Activated CD4-positive, CD25-positive, alpha-beta regulatory T cell treated with anti-CD3 and anti-CD28 coated beads, Interleukin-2, amount 50 U/mL, for 16 hours (primary cell): ENCODE data around the gene KLHDC3.
"Not testable (repeated sequence)": the region's sequence is repeated elsewhere in the genome, so short reads cannot be mapped to it uniquely, and the experiment has no call there.

ENCODE experiments used
- DNase-seq: peaks from one replicate; pipeline ENCODE4 v3.0.0-alpha.2; 2020; ENCODE audit warnings: low read depth, low spot score

KLHDC3 gene

GRCh38 chr6:43029120-43029519 lies 15.1 kb downstream of the KLHDC3 start:
- no peak for DNase-seq

DNA sequence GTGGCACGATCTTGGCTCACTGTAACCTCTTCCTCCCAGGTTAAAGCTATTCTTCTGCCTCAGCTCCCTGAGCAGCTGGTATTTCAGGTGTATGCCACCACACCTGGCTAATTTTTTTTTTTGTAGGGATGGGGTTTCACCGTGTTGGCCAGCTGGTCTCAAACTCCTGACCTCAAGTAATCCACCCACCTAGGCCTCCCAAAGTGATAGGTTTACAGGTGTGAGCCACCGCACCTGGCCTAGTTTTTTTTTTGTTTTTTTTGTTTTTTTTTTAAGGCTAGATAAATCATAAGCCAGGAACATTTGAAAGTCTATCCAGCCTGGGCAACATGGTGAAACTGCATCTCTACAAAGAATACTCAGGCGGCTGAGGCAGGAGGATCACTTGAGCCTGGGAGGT lies 18.3 kb downstream of the KLHDC3 start:
- DNase-seq = no peak

- no peak for DNase-seq
Measured at GRCh38 chr6:43033496-43034189, 19.6 kb downstream of the KLHDC3 start.

- no peak for DNase-seq
Measured at GRCh38 chr6:43034190-43034525, 20.1 kb downstream of the KLHDC3 start.

DNA sequence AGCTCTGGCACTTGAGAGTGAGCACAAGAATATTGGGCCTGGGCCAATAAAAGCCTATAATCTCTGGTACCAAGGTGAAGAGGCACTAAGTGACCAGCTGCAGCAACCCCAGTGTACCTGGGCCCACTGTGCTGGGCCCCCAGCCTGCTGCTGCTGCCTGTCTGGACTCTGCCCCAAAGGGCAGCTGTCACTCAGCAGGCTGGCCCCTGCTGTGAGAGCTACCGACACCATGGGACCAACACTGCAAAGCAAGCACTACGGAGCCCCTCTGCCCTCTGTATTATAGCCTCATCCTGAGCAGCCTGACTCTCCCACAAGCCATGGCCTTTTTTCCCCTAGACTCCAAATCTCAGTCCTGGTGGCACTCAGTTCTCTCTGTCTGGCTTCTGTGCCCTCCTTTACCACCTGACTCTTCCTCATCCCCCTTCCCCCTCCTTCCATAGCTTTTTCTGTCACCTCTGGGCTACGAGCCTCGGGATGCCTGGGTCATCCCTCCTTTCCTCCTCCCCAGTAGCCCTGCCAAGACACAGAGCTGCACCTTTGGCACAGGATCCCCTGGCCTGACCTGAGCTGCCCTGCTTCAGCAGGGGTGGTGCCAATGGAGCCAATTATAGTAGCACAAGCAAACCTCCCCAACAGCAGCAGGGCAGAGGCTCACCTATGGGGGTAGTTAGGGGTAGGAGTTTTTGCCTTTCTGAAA lies 21.6 kb downstream of the KLHDC3 start:
- DNase-seq = no peak

DNA sequence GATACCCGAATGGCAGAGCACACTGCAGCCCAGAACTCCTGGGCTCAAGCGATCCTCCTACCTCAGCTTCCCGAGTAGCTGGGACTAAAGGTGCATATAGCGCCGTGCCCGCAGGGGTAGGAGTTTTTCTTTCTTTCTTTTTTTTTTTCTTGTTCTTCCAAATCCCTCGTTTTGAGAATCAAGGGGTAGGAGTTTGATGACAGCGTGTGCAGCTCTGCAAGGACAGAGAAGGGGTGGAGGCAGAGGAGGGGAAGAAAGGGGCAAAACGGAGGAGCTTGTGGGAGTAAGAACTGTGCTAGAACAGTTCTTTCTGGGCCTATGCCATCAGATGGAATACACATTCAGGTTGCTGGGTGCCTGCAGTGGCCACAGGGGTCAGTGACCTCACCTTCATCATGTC lies 22.7 kb downstream of the KLHDC3 start:
- no peak for DNase-seq

DNA sequence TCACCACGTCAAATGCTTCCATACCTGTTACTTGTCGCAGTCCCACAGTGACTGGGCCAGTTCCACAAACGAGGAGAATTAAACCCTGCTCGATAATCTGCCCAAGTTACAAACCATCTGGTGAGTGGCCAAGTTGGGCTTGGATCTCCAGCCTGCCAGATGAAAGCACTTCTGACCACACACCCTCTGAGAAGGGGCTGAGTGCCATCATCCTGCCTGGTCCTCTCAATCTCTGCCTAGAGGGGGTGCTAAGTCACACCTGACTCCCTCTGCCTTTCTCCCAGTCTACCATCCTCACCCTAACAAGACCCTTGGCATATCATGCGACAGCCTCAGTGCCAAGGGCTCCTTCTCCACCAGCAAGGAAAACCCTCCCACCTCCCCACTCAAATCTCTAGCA lies 23.1 kb downstream of the KLHDC3 start:
- no peak for DNase-seq

DNA sequence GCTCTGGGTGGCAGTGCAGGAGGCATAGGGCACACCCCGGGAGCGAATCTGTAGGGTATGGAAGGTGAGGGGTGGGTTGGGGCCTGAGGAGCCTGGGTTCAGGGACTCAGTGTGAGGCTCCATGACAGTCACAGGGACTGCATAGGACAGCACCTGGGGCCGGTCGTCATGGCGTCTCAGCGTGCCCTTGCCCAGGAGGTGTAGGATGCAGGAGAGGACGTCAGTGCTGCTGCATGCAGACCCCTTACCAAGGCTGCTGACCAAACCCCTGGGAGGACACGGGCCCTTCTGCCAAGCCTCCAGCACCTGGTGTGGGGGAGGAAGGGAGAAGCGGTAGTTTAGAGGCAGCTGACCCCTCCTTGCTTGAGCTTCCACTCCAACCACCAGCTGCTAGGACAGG lies 23.7 kb downstream of the KLHDC3 start:
- no peak for DNase-seq

GRCh38 chr6:43038727-43039126 lies 24.7 kb downstream of the KLHDC3 start:
- no peak for DNase-seq

DNA sequence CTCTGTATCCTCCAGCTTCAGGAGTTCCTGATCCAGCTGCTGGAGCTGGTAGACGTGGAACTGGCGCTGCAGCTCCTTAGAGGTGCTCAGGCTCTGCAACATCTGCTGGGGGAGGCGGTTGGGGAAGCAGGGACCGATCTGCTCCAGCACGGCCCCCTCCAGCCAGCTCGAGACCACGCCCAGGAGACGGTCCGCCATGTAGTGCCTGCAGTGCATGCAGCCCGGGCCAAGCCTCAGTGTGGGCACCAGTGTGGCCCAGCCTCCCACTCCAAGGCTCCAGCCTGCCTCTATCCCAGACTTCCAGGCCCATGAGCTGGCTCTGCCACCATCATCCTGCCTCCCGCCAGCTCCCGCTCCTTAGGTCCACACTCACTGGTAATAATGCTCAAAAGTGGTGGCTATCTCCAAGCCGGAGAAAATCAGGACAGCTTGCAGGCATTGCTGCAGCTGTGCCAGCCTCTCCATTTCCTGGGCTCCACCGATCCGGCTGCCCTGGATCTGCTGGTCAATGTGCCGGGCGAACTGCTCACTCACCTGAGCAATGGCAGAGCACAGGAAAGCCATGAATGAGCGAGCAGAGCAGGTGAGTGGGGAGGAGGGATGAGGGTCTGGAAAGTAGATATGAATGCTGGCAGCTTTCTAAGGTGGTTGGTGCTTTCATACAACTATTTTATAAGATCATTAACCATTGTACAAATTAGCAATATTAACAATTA lies 26.7 kb downstream of the KLHDC3 start:
- DNase-seq = no peak

- not testable (repeated sequence) for DNase-seq
Measured at GRCh38 chr6:43041475-43041874, 27.4 kb downstream of the KLHDC3 start.

DNA sequence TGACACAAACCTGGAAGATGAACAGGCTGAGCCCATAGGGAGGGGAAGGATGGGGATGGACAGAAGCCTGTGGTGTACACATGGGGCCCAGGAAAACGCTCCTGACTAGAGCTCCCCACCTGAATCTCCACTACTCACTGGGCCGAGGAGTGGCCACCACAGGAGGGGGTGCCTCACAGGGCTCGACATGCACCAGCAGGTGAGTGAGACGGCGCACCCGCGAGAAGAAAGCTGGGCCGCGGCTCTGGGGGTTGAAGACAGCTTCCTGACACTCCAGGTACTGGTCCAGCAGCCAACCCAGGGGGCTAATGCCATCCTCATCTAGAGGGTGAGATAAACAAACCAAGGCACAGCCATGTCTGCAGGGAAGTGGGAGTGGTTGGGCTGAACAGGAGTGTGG lies 29.3 kb downstream of the KLHDC3 start:
- DNase-seq = no peak

- DNase-seq = no peak
Measured at GRCh38 chr6:43045371-43045930, 31.4 kb downstream of the KLHDC3 start.

- DNase-seq = no peak
Measured at GRCh38 chr6:43047998-43048397, 33.9 kb downstream of the KLHDC3 start.

DNA sequence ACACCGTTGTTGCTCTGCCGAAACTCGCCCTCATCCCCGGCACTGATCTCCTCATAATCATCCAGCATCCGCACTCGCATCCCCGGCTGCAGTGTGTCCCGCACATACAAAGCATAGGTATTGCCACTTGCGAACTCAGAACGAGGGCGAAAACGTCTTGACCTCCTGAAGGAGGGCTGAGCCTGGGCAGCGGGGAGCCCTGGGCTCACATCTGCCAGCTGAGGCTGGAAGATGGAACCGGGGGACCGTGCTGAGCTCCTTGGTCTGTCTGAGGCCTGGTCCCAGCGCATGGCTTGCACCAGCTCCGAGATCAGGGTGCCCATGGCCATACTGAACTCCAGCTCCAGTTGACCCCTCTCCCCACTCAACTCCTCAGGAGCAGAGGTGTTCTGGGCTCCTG lies 36.9 kb downstream of the KLHDC3 start:
- no peak for DNase-seq

GRCh38 chr6:43052225-43052841 lies 38.3 kb downstream of the KLHDC3 start:
- DNase-seq = no peak

DNA sequence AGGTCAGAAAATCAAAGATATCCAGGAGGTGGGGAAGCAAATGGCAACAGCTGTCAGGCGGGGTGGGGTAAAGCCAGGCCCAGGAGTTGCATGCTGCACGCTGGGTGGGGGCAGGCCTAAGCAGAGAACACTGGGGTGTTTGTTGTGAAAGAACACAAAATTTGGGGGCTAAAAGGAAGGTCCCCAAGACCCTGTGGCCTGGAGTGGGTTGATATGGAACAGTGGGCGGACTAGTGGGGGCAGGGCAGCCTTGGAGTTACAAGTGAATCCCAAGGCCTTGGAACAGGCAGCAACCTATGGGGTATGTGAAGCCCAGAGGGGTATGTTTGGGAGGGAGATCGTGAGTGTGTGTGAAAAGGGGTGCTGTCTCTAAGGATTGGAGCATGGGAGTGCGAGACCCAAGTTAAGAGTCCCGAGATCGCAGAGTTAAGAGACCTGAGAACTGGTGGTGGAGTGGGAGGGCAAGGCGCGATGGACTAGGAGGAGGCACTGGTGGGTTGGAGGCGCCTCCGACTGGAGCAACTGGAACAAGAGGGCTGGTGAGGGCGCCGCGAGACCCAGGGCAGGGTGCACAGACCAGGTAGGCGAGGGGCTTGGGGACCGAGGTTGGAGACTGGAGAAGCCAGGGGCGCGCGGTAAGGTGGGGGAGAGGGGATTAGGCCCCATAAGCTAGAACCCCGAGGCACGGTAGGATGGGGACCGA lies 38.9 kb downstream of the KLHDC3 start:
- DNase-seq = no peak

DNA sequence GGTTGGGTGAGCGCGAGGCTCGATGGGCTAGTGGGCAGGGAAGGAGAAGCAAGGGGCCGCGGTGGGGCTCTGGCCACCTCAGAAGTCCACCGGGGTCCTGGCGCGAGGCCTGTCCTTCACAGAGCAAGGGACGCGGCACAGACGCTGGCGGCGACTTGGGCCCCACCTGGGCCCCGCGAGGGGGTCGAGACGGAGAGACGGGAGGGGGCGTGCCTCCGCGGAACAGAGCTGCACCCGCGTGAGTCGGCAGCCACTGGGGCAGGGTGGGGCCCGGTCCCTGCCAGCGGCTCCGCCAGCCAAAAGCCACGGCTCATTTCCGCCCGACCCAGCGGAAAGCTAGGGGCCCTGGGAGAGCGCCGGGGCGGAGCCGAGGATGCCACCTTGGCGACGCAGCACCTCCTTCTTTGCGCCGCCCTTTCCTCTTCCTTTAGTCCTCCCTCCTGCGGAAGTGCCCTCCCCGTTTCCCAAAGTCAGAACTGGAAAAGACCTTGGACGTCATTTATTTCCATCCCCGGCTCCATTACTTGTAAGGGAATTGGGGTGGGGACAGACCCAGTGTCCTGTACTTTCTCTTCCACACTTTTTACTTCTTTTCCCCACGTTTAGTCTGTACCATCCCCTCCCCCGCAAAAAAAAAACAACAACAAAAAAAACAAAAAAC lies 39.6 kb downstream of the KLHDC3 start, which contains the start of gene CUL7:
Gene CUL7 (minus strand): TSS at position 307 of the 661 bp plus-strand sequence. CDS start 1,063 bp downstream, outside the sequence.
- peak; percentile 78 for DNase-seq

- no peak for DNase-seq
Measured at GRCh38 chr6:43054206-43054943, 40.3 kb downstream of the KLHDC3 start.

DNA sequence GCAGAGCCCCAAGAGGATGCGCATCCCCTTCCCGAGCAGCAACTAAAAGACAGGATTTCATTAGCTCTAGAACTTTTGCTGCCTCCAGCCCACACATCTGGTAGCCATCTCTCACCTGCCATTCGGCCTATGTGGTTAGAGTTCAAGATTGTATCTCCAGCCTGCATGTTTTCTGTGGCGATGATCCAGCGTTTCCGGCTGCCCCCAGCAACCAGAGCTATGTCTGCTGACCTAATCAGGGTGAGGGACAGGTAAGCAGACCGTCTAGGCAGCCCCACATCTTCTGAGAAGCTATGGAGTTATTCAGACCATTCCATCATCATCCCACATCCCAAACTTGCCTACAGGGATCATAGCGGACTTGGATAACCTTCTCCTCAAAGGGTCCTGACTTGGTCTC lies 41.9 kb downstream of the KLHDC3 start:
- DNase-seq = no peak
